ENCODE results near the gene DDX21. TPM values are rescaled to one million over a fixed set of nuclear protein-coding genes. Genes with fewer than 3 reads are reported as not detected.

The DDX21 gene
- total RNA-seq, 1 donor from 2014 or later = 84.9 TPM

- TF ChIP-seq, protein P1, sequence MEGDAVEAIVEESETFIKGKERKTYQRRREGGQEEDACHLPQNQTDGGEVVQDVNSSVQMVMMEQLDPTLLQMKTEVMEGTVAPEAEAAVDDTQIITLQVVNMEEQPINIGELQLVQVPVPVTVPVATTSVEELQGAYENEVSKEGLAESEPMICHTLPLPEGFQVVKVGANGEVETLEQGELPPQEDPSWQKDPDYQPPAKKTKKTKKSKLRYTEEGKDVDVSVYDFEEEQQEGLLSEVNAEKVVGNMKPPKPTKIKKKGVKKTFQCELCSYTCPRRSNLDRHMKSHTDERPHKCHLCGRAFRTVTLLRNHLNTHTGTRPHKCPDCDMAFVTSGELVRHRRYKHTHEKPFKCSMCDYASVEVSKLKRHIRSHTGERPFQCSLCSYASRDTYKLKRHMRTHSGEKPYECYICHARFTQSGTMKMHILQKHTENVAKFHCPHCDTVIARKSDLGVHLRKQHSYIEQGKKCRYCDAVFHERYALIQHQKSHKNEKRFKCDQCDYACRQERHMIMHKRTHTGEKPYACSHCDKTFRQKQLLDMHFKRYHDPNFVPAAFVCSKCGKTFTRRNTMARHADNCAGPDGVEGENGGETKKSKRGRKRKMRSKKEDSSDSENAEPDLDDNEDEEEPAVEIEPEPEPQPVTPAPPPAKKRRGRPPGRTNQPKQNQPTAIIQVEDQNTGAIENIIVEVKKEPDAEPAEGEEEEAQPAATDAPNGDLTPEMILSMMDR (conservative IDR thresholded peaks at IDR 0.05; ENCODE audit: low read depth, low read length) = no peak
- DNase-seq (ENCODE audit: low read depth) = no peak
- no peak overlapping the region for H3K4me3 ChIP-seq (ENCODE audit: low read depth, low read length)
Measured at GRCh38 chr10:69025370-69025896, 69.5 kb downstream of the DDX21 start.

DNA sequence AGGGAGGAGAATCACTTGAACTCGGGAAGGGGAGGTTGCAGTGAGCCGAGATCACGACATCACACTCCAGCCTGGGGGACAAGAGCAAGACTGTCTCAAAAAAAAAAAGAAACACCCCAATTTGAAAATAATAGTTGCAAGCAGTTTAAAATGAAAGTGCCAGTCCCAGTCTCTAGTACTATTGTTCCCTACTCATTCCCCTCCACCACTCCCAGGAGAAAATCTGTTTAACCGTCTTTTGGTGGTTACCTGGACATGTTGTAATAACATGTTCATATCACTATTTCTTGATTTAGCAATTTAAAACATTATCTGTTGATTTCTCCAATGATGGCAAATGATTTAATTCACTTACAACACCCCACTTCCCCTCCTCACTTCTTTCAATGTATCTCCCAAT, 77.3 kb downstream of the DDX21 start:
- H3K4me3 ChIP-seq (ENCODE audit: low read depth, low read length) = no peak overlapping the region
- TF ChIP-seq, protein P1 (conservative IDR thresholded peaks at IDR 0.05; ENCODE audit: low read depth, low read length) = no peak
- no peak for DNase-seq (ENCODE audit: low read depth)

Other genes with a start within 250 kb of the DDX21 start
- gene CCAR1, start 234.9 kb upstream of the DDX21 start, total RNA-seq = 45.1 and 63.2 TPM in 2 replicates
- 0.23 and 1.2 TPM in 2 replicates for gene STOX1, start 128.6 kb upstream of the DDX21 start, total RNA-seq
- 32.8 and 35.6 TPM in 2 replicates for gene DDX50, start 54.9 kb upstream of the DDX21 start, total RNA-seq
- 51.4 and 69.2 TPM in 2 replicates for gene KIFBP, start 32.6 kb downstream of the DDX21 start, total RNA-seq
- 8.5 and 121 TPM in 2 replicates for gene SRGN, start 131.9 kb downstream of the DDX21 start, total RNA-seq
- gene VPS26A, start 168.0 kb downstream of the DDX21 start, total RNA-seq = 23.6 and 25.0 TPM in 2 replicates
- gene SUPV3L1, start 224.1 kb downstream of the DDX21 start, total RNA-seq = 29.0 and 38.0 TPM in 2 replicates

All from epithelial cell of proximal tubule (primary cell).